Breast epithelium (tissue), 4 donors: Measurements from ENCODE around the gene GLIS2. TPM values are rescaled to one million over a fixed set of nuclear protein-coding genes. Genes with fewer than 3 reads are reported as not detected.
A peak's percentile ranks its signal among the peaks of the same experiment; 100 is the strongest.

Experiments
- DNase-seq, 2 donors: peaks; one replicate each; pipeline ENCODE4 v3.0.0-alpha.2; 2019; ENCODE audit warnings: low spot score in 2 of 2
- H3K27ac ChIP-seq, 2 donors: fragments of 200-600 bp; sonication (generic) in 1 of 2; one replicate each; pipeline ENCODE4 v1.5.1; 2016 to 2019; ENCODE audit warnings: mild to moderate bottlenecking in 1 of 2
- H3K27me3 ChIP-seq, 2 donors: fragments of 200-600 bp; sonication (generic) in 1 of 2; one replicate each; pipeline versions ENCODE4 v1.5.1 to v1.6.0; 2017 to 2019; ENCODE audit warnings: control low read depth in 1 of 2, mild to moderate bottlenecking in 1 of 2
- H3K36me3 ChIP-seq: fragments of 200-600 bp; one replicate; pipeline ENCODE4 v1.5.1; 2019
- H3K4me1 ChIP-seq, 2 donors: fragments of 200-600 bp; sonication (generic); one replicate each; pipeline ENCODE4 v1.5.1; 2016 to 2019; ENCODE audit warnings: control low read depth in 1 of 2
- H3K4me3 ChIP-seq, 3 donors: fragments of 200-600 bp; sonication (generic); 1 replicate in 2 of 3; 2 replicates in 1 of 3; pipeline ENCODE4 v1.5.1; 2016 to 2019; ENCODE audit warnings: mild to moderate bottlenecking in 3 of 3, moderate library complexity in 2 of 3
- H3K9me3 ChIP-seq, 2 donors: fragments of 200-600 bp; sonication (generic) in 1 of 2; one replicate each; pipeline ENCODE4 v1.5.1; 2016 to 2019; ENCODE audit warnings: control low read depth in 1 of 2
- CTCF ChIP-seq, 3 donors: fragments of 450-650 bp; IDR thresholded peaks; one replicate each; pipeline ENCODE4 v1.5.1; 2016 to 2017; ENCODE audit warnings: antibody characterized with exemption in 3 of 3, mild to moderate bottlenecking in 3 of 3, moderate library complexity in 3 of 3
- POLR2A ChIP-seq: fragments of 450-650 bp; IDR thresholded peaks from one replicate; pipeline ENCODE4 v1.6.1; 2016; ENCODE audit warnings: antibody characterized with exemption, mild to moderate bottlenecking, moderate library complexity
- POLR2AphosphoS5 ChIP-seq, 3 donors: sonication (generic); formaldehyde crosslinking; IDR thresholded peaks; one replicate each; pipeline ENCODE4 v1.6.1; 2017; ENCODE audit warnings: antibody characterized with exemption in 3 of 3
- intact Hi-C: fragments of 100-400 bp; cut with DNase I; formaldehyde crosslinking; loops from one replicate; pipeline ENCODE4 v1.15.1; 2023; ENCODE audit warnings: low total_unique reads
- total RNA-seq, 3 donors: library from RNA; depleted of rRNA; stranded (reverse); fragments of >200 nt; gene quantifications; one replicate each; pipeline ENCODE4 v1.1.0, GENCODE V29; 2016

GLIS2 gene
- total RNA-seq, 3 donors from 2014 or later, result 0.96 to 3.9 (median 1.5) TPM

GRCh38 chr16:4382795-4383357, 67.0 kb downstream of the GLIS2 start:
- no peak for DNase-seq
- no peaks in the 10 kb centered on the region for H3K9me3 ChIP-seq
- intact Hi-C loops, result no loop called here
- H3K27me3 ChIP-seq, result no peaks in the 10 kb centered on the region
- no peak for TF ChIP-seq POLR2A
- no peak for TF ChIP-seq POLR2AphosphoS5 (IDR thresholded peaks at IDR 0.05)
- TF ChIP-seq CTCF (IDR thresholded peaks at IDR 0.05), result no peak
- H3K4me3 ChIP-seq, result no peak overlapping the region
- H3K27ac ChIP-seq, result peak overlapping the region; percentile 38 to 77
- H3K36me3 ChIP-seq, result peaks cover 4% of the 10 kb centered on the region
- peaks cover 14 to 28% of the 10 kb centered on the region in 2 donors for H3K4me1 ChIP-seq

GRCh38 chr16:4383591-4384444, 68.0 kb downstream of the GLIS2 start:
- Histone ChIP-seq H3K27me3 (no peaks in the 10 kb centered on the region), H3K36me3 (peaks cover 4% of the 10 kb centered on the region), H3K27ac (peak overlapping the region; percentile 66 to 85), H3K4me1 (peaks cover 5 to 19% of the 10 kb centered on the region in 2 donors), H3K4me3 (no peak overlapping the region), H3K9me3 (no peaks in the 10 kb centered on the region)
- intact Hi-C loops, result no loop called here
- DNase-seq, result no peak
- TF ChIP-seq POLR2AphosphoS5 (IDR thresholded peaks at IDR 0.05) (no peak), POLR2A (no peak), CTCF (IDR thresholded peaks at IDR 0.05) (no peak)

GRCh38 chr16:4384509-4384942, 68.7 kb downstream of the GLIS2 start:
- Histone ChIP-seq H3K36me3 (peaks cover 4% of the 10 kb centered on the region), H3K9me3 (no peaks in the 10 kb centered on the region), H3K27ac (peak overlapping the region; percentile 66 to 85), H3K4me1 (peaks cover 4 to 15% of the 10 kb centered on the region in 2 donors), H3K4me3 (no peak overlapping the region), H3K27me3 (no peaks in the 10 kb centered on the region)
- TF ChIP-seq POLR2AphosphoS5 (IDR thresholded peaks at IDR 0.05), result peak in 1 of 3 donors; percentile 20
- TF ChIP-seq POLR2A, result no peak
- no peak for TF ChIP-seq CTCF (IDR thresholded peaks at IDR 0.05)
- peak in 1 of 2 donors; percentile 38 for DNase-seq
- intact Hi-C loops, result no loop called here

- H3K4me1 ChIP-seq, result peaks cover 4 to 15% of the 10 kb centered on the region in 2 donors
- H3K36me3 ChIP-seq, result peaks cover 4% of the 10 kb centered on the region
- TF ChIP-seq POLR2A (no peak), POLR2AphosphoS5 (IDR thresholded peaks at IDR 0.05) (no peak), CTCF (IDR thresholded peaks at IDR 0.05) (no peak)
- intact Hi-C loops, result no loop called here
- no peaks in the 10 kb centered on the region for H3K9me3 ChIP-seq
- no peak overlapping the region for H3K4me3 ChIP-seq
- H3K27me3 ChIP-seq, result no peaks in the 10 kb centered on the region
- H3K27ac ChIP-seq, result peak overlapping the region; percentile 66 to 85
- no peak for DNase-seq
Observed at GRCh38 chr16:4385066-4385788, 69.4 kb downstream of the GLIS2 start.
